PC-3 (cell line): Measurements from ENCODE around the gene MRTFA.

Source experiments
- CTCF ChIP-seq: fragments of 300-600 bp; sonication (generic); conservative IDR thresholded peaks from 2 replicates; pipeline ENCODE4 v1.5.1; 2017; ENCODE audit warnings: antibody characterized with exemption, low read depth, mild to moderate bottlenecking, low read length
- EZH2 ChIP-seq: fragments of 300-600 bp; sonication (generic); IDR thresholded peaks from one replicate; pipeline ENCODE4 v1.6.1; 2017; ENCODE audit warnings: antibody characterized with exemption, mild to moderate bottlenecking, low read length; ENCODE audit not compliant: unreplicated experiment

DNA sequence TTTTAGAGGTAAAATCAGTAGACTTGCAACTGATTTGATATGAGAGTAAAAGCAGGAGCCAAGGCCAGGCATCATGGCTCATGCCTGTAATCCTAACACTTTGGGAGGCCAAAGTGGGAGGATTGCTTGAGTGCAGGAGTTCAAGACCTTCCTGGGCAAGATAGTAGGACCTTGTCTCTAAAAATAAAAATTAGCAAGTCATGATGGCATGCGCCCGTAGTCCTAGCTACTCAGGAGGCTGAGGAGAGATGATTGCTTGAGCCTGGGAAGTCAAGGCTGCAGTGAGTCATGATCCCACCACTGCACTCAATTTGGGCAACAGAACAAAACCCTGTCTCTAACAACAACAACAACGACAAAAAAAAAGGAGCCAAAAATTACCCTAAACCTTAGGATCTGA is 252.6 kb downstream of the MRTFA start:
- TF ChIP-seq CTCF: no peak
- TF ChIP-seq EZH2: no peak
